Neural cell (in vitro differentiated cells): ENCODE data around the gene LRRC74A. TPM values are rescaled to one million over a fixed set of nuclear protein-coding genes. Genes with fewer than 3 reads are reported as not detected.
"Not testable (repeated sequence)": the region's sequence is repeated elsewhere in the genome, so short reads cannot be mapped to it uniquely, and the experiment has no call there.

Experiments used
- H2AFZ ChIP-seq: fragments of 200-600, 300-800 bp; sonication (generic), shearing (Covaris generic); 2 replicates; pipeline ENCODE4 v1.6.0; 2014; ENCODE audit warnings: low read depth, mild to moderate bottlenecking, antibody characterized with exemption, low read length, moderate library complexity
- H3F3A ChIP-seq: fragments of 200-600 bp; shearing (Covaris generic); 2 replicates; pipeline ENCODE4 v1.6.1; 2016; ENCODE audit warnings: mild to moderate bottlenecking, moderate library complexity, mixed read lengths, antibody characterized with exemption, low read length; ENCODE audit not compliant: insufficient read depth, poor library complexity, severe bottlenecking
- H3K27ac ChIP-seq: fragments of 200-600, 300-800 bp; sonication (generic), shearing (Covaris generic); 2 replicates; pipeline ENCODE4 v1.5.1; 2014; ENCODE audit warnings: mild to moderate bottlenecking, low read length, moderate library complexity
- H3K27me3 ChIP-seq: fragments of 300-800, 200-600 bp; sonication (generic), shearing (Covaris generic); 2 replicates; pipeline ENCODE4 v1.6.0; 2014; ENCODE audit warnings: mild to moderate bottlenecking, low read depth, low read length, moderate library complexity; ENCODE audit not compliant: insufficient read depth
- H3K36me3 ChIP-seq: fragments of 300-800, 200-600 bp; sonication (generic), shearing (Covaris generic); 2 replicates; pipeline ENCODE4 v1.5.1; 2014; ENCODE audit warnings: mild to moderate bottlenecking, antibody characterized with exemption, low read length, moderate library complexity; ENCODE audit not compliant: insufficient read depth
- H3K4me2 ChIP-seq: fragments of 300-800, 200-600 bp; sonication (generic), shearing (Covaris generic); 2 replicates; pipeline ENCODE4 v1.6.0; 2014; ENCODE audit warnings: mild to moderate bottlenecking, low read length
- H3K4me3 ChIP-seq: fragments of 300-800, 200-600 bp; sonication (generic), shearing (Covaris generic); 2 replicates; pipeline ENCODE4 v1.5.1; 2014; ENCODE audit warnings: mild to moderate bottlenecking, low read length, moderate library complexity
- H3K79me2 ChIP-seq: fragments of 200-600 bp; shearing (Covaris generic); replicated peaks from 2 replicates; pipeline ENCODE4 v1.6.0; 2014; ENCODE audit warnings: mild to moderate bottlenecking, low read length, moderate library complexity; ENCODE audit not compliant: insufficient read depth
- H3K9ac ChIP-seq: fragments of 300-800, 200-600 bp; sonication (generic), shearing (Covaris generic); 2 replicates; pipeline ENCODE4 v1.6.1; 2016; ENCODE audit warnings: mild to moderate bottlenecking, low read length, mixed read lengths
- H3K9me2 ChIP-seq: fragments of 200-600 bp; shearing (Covaris generic); 2 replicates; pipeline ENCODE4 v1.6.1; 2016; ENCODE audit warnings: mild to moderate bottlenecking, low read length, mixed read lengths; ENCODE audit not compliant: insufficient read depth
- H3K9me3 ChIP-seq: fragments of 200-600, 300-800 bp; sonication (generic), shearing (Covaris generic); 2 replicates; pipeline ENCODE4 v1.6.1; 2016; ENCODE audit warnings: mild to moderate bottlenecking, mixed run types, low read length, moderate library complexity, mixed read lengths
- H4K20me1 ChIP-seq: fragments of 200-600 bp; shearing (Covaris generic); 2 replicates; pipeline ENCODE4 v1.6.1; 2016; ENCODE audit warnings: mild to moderate bottlenecking, mixed run types; ENCODE audit not compliant: insufficient read depth
- CTCF ChIP-seq: fragments of 450-650 bp; IDR thresholded peaks from 2 replicates; pipeline ENCODE4 v1.5.1; 2014; ENCODE audit warnings: antibody characterized with exemption, mild to moderate bottlenecking, moderate library complexity; ENCODE audit not compliant: poor library complexity, severe bottlenecking
- EP300 ChIP-seq: fragments of 450-650 bp; conservative IDR thresholded peaks from 2 replicates; pipeline ENCODE4 v1.6.1; 2014; ENCODE audit warnings: antibody characterized with exemption, mild to moderate bottlenecking, moderate library complexity; ENCODE audit not compliant: poor library complexity, severe bottlenecking
- EZH2 ChIP-seq: fragments of 200-600, 300-800 bp; shearing (Covaris generic), sonication (generic); IDR thresholded peaks from 2 replicates; pipeline ENCODE4 v1.6.1; 2014; ENCODE audit warnings: antibody characterized with exemption, low read length, borderline replicate concordance, mild to moderate bottlenecking; ENCODE audit not compliant: insufficient read depth, poor library complexity, severe bottlenecking
- MXI1 ChIP-seq: fragments of 450-650 bp; conservative IDR thresholded peaks from 2 replicates; pipeline ENCODE4 v1.6.1; 2014; ENCODE audit warnings: antibody characterized with exemption, mild to moderate bottlenecking; ENCODE audit not compliant: poor library complexity, severe bottlenecking
- POLR2AphosphoS5 ChIP-seq: IDR thresholded peaks from 2 replicates; pipeline ENCODE4 v1.6.1; 2012
- RAD21 ChIP-seq: fragments of 450-650 bp; conservative IDR thresholded peaks from 2 replicates; pipeline ENCODE4 v1.6.1; 2014; ENCODE audit warnings: antibody characterized with exemption, mild to moderate bottlenecking, moderate library complexity
- REST ChIP-seq: IDR thresholded peaks from 2 replicates; pipeline ENCODE4 v1.6.1; 2012; ENCODE audit warnings: borderline replicate concordance
- SMC3 ChIP-seq: fragments of 450-650 bp; conservative IDR thresholded peaks from 2 replicates; pipeline ENCODE4 v1.6.1; 2014; ENCODE audit warnings: antibody characterized with exemption, mild to moderate bottlenecking, moderate library complexity; ENCODE audit not compliant: poor library complexity
- TAF1 ChIP-seq: IDR thresholded peaks from 2 replicates; pipeline ENCODE4 v1.6.1; 2012; ENCODE audit warnings: low read depth
- polyA plus RNA-seq: library from polyadenylated mRNA; depleted of rRNA; stranded (reverse); fragments of >200 nt; gene quantifications from 2 replicates; pipeline ENCODE4 v1.2.3, GENCODE V29; 2014

LRRC74A gene
- polyA plus RNA-seq, 1 donor from 2014 or later: not detected

- H3K9me2 ChIP-seq: no peaks in the 10 kb centered on the region
- H3K9ac ChIP-seq: no peak overlapping the region
- no peaks in the 10 kb centered on the region for H3K79me2 ChIP-seq
- H4K20me1 ChIP-seq: no peaks in the 10 kb centered on the region
- no peak overlapping the region for H3K4me2 ChIP-seq
- H3K36me3 ChIP-seq: no peaks in the 10 kb centered on the region
- no peak overlapping the region for H2AFZ ChIP-seq
- H3K27ac ChIP-seq: no peak overlapping the region
- no peaks in the 10 kb centered on the region for H3F3A ChIP-seq
- H3K9me3 ChIP-seq: no peaks in the 10 kb centered on the region
- no peak overlapping the region for H3K4me3 ChIP-seq
- TF ChIP-seq EZH2 (no peak), SMC3 (no peak), REST (no peak), RAD21 (no peak), EP300 (no peak), POLR2AphosphoS5 (no peak), MXI1 (no peak), TAF1 (no peak), CTCF (no peak)
- H3K27me3 ChIP-seq: no peaks in the 10 kb centered on the region
These were observed 65.2 kb downstream of the LRRC74A start for GRCh38 chr14:76891391-76891790.

- no peaks in the 10 kb centered on the region for H3K27me3 ChIP-seq
- TF ChIP-seq POLR2AphosphoS5: no peak
- no peak for TF ChIP-seq SMC3
- no peak for TF ChIP-seq REST
- no peak for TF ChIP-seq TAF1
- TF ChIP-seq EP300: no peak
- no peak for TF ChIP-seq RAD21
- no peak for TF ChIP-seq MXI1
- H3K4me3 ChIP-seq: no peak overlapping the region
- H3K27ac ChIP-seq: no peak overlapping the region
- H3K9me2 ChIP-seq: no peaks in the 10 kb centered on the region
- H3K9ac ChIP-seq: no peak overlapping the region
- H3K9me3 ChIP-seq: no peaks in the 10 kb centered on the region
- no peaks in the 10 kb centered on the region for H4K20me1 ChIP-seq
- no peak overlapping the region for H3K4me2 ChIP-seq
- no peak overlapping the region for H2AFZ ChIP-seq
- H3F3A ChIP-seq: no peaks in the 10 kb centered on the region
- H3K36me3 ChIP-seq: no peaks in the 10 kb centered on the region
- no peaks in the 10 kb centered on the region for H3K79me2 ChIP-seq
These were observed 68.1 kb downstream of the LRRC74A start for GRCh38 chr14:76894308-76894707.

- H3K79me2 ChIP-seq, H3K4me2 ChIP-seq, H3F3A ChIP-seq, H3K4me3 ChIP-seq, H4K20me1 ChIP-seq, H3K27ac ChIP-seq, H2AFZ ChIP-seq, H3K9me3 ChIP-seq, H3K9ac ChIP-seq, H3K27me3 ChIP-seq, H3K36me3 ChIP-seq, H3K9me2 ChIP-seq: not testable (repeated sequence)
These were observed 71.8 kb downstream of the LRRC74A start for GRCh38 chr14:76898006-76898405.
